HEK293T (cell line): ENCODE results near the gene RNLS.

Experiments
- ARNT ChIP-seq: fragments of 450-650 bp; IDR thresholded peaks from 2 replicates; pipeline ENCODE4 v1.6.1; 2017; ENCODE audit warnings: mild to moderate bottlenecking
- BHLHE40 ChIP-seq: fragments of 450-650 bp; IDR thresholded peaks from 2 replicates; pipeline ENCODE4 v1.6.1; 2016; ENCODE audit warnings: mild to moderate bottlenecking, moderate library complexity, borderline replicate concordance
- CTBP1 ChIP-seq: fragments of 450-650 bp; IDR thresholded peaks from 2 replicates; pipeline ENCODE4 v1.6.1; 2016; ENCODE audit warnings: borderline replicate concordance
- ELF4 ChIP-seq: fragments of 450-650 bp; IDR thresholded peaks from 2 replicates; pipeline ENCODE4 v1.6.1; 2017; ENCODE audit warnings: antibody characterized with exemption
- FOXA1 ChIP-seq: fragments of 450-650 bp; IDR thresholded peaks from 2 replicates; pipeline ENCODE4 v1.6.1; 2016; ENCODE audit warnings: mild to moderate bottlenecking
- FOXK2 ChIP-seq: fragments of 450-650 bp; IDR thresholded peaks from 2 replicates; pipeline ENCODE4 v1.6.1; 2016; ENCODE audit warnings: mild to moderate bottlenecking
- FOXM1 ChIP-seq: fragments of 450-650 bp; IDR thresholded peaks from 2 replicates; pipeline ENCODE4 v1.6.1; 2017; ENCODE audit warnings: mild to moderate bottlenecking, borderline replicate concordance
- HDGF ChIP-seq: fragments of 450-650 bp; IDR thresholded peaks from 2 replicates; pipeline ENCODE4 v1.6.1; 2017; ENCODE audit warnings: antibody characterized with exemption, borderline replicate concordance
- L3MBTL2 ChIP-seq: fragments of 450-650 bp; conservative IDR thresholded peaks from 2 replicates; pipeline ENCODE4 v1.6.1; 2016; ENCODE audit warnings: mild to moderate bottlenecking
- NFRKB ChIP-seq: fragments of 450-650 bp; IDR thresholded peaks from 2 replicates; pipeline ENCODE4 v1.6.1; 2016; ENCODE audit warnings: mild to moderate bottlenecking, moderate library complexity
- SP1 ChIP-seq: fragments of 450-650 bp; IDR thresholded peaks from 2 replicates; pipeline ENCODE4 v1.6.1; 2017
- SUZ12 ChIP-seq: fragments of 450-650 bp; IDR thresholded peaks from 2 replicates; pipeline ENCODE4 v1.6.1; 2016; ENCODE audit warnings: mild to moderate bottlenecking
- ZNF384 ChIP-seq: fragments of 450-650 bp; IDR thresholded peaks from 2 replicates; pipeline ENCODE4 v1.6.1; 2016
- TF ChIP-seq, protein P1 (sequence below): fragments of 450-650 bp; IDR thresholded peaks from 2 replicates; pipeline ENCODE4 v1.6.1; 2016

DNA sequence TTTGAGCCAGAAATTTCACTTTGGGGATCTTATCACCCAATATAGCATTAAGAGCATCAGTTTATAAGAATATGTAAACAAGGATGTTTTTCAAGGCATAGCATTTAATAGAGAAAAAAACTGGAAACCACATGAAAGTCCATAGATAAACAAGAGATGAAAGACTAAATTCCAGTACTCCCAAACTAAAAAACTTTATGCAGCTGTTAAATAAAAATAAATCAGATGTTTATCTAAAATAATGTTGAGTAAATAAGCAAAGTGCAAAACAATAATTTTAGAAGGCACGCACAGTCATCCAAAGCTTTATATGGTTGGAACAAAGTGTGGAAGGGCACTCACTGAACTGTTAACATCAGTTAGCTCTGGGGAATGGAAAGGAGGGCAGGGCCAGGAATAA is 21.0 kb downstream of the RNLS start:
- TF ChIP-seq FOXK2 (no peak), FOXM1 (no peak), NFRKB (no peak), SP1 (no peak), ARNT (no peak), HDGF (no peak), BHLHE40 (no peak), ZNF384 (no peak), L3MBTL2 (no peak), FOXA1 (no peak), SUZ12 (no peak), CTBP1 (no peak), ELF4 (no peak)
- TF ChIP-seq, protein P1, sequence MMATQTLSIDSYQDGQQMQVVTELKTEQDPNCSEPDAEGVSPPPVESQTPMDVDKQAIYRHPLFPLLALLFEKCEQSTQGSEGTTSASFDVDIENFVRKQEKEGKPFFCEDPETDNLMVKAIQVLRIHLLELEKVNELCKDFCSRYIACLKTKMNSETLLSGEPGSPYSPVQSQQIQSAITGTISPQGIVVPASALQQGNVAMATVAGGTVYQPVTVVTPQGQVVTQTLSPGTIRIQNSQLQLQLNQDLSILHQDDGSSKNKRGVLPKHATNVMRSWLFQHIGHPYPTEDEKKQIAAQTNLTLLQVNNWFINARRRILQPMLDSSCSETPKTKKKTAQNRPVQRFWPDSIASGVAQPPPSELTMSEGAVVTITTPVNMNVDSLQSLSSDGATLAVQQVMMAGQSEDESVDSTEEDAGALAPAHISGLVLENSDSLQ: no peak
